PFSK-1 (cell line): ENCODE data around the gene MCAT.

Experiments
- POLR2AphosphoS5 ChIP-seq: IDR thresholded peaks from 2 replicates; pipeline ENCODE4 v1.6.1; 2012; ENCODE audit warnings: low read depth, mild to moderate bottlenecking, control low read depth, low read length, moderate library complexity
- REST ChIP-seq, 2 experiments: IDR thresholded peaks; 2 replicates each; pipeline versions ENCODE4 v1.6.1 to v1.8.0; 2011 to 2012; ENCODE audit warnings: low read depth in 2 of 2, low read length in 2 of 2, control low read depth in 1 of 2, inconsistent platforms in 1 of 2, mild to moderate bottlenecking in 1 of 2, moderate library complexity in 1 of 2; ENCODE audit not compliant: insufficient read depth in 1 of 2
- TAF1 ChIP-seq: IDR thresholded peaks from 2 replicates; pipeline ENCODE4 v1.6.1; 2012; ENCODE audit warnings: low read length, control low read depth, borderline replicate concordance; ENCODE audit not compliant: insufficient read depth

GRCh38 chr22:43183496-43184277 is 40.5 kb upstream of the MCAT start:
- TF ChIP-seq TAF1: no peak
- TF ChIP-seq POLR2AphosphoS5: no peak
- TF ChIP-seq REST (IDR thresholded peaks at IDR 0.05; ENCODE audit: insufficient read depth in 1 of 2, low read depth in 2 of 2, low read length in 2 of 2): no peak
